CD8-positive, alpha-beta memory T cell (primary cell): ENCODE measurements around the gene OR5I1. TPM values are rescaled to one million over a fixed set of nuclear protein-coding genes. Genes with fewer than 3 reads are reported as not detected.
A peak's percentile ranks its signal among the peaks of the same experiment; 100 is the strongest.

Source experiments
- CTCF ChIA-PET: fragments of 350-600 bp; sonication (Branson Sonifier 250); formaldehyde crosslinking; loops from one replicate; lab custom pipeline; 2021; ENCODE audit warnings: antibody characterized with exemption; lab: Charles Lee
- POLR2A ChIA-PET: fragments of 350-600 bp; sonication (Branson Sonifier 250); formaldehyde crosslinking; loops from one replicate; lab custom pipeline; 2021; ENCODE audit warnings: antibody characterized with exemption; lab: Charles Lee
- DNase-seq, 5 donors: peaks; one replicate each; pipeline versions ENCODE4 v3.0.0 to v3.0.0-alpha.2; 2020 to 2022; ENCODE audit warnings: mixed read lengths in 1 of 5
- H3K27ac ChIP-seq: one replicate; pipeline ENCODE4 v1.7.0; 2013; ENCODE audit warnings: low read depth, mild to moderate bottlenecking, low read length, moderate library complexity
- H3K27me3 ChIP-seq: 2 replicates; pipeline ENCODE4 v1.7.0; 2013; ENCODE audit warnings: low read length, mild to moderate bottlenecking; ENCODE audit not compliant: insufficient read depth, poor library complexity, severe bottlenecking
- H3K36me3 ChIP-seq: 2 replicates; pipeline ENCODE4 v1.7.0; 2013; ENCODE audit warnings: mild to moderate bottlenecking, low read length, moderate library complexity; ENCODE audit not compliant: insufficient read depth
- H3K4me1 ChIP-seq: 2 replicates; pipeline ENCODE4 v1.7.0; 2013; ENCODE audit warnings: mild to moderate bottlenecking, low read length, moderate library complexity; ENCODE audit not compliant: insufficient read depth
- H3K4me3 ChIP-seq: 2 replicates; pipeline ENCODE4 v1.7.0; 2013; ENCODE audit warnings: mild to moderate bottlenecking, low read length
- H3K9me3 ChIP-seq: 2 replicates; pipeline ENCODE4 v1.7.0; 2013; ENCODE audit warnings: mild to moderate bottlenecking, low read length
- H3K27ac Mint-ChIP-seq, 8 donors: one replicate each; pipeline ENCODE4 v1.8.0; 2020 to 2021; ENCODE audit warnings: mixed read lengths in 8 of 8, mild to moderate bottlenecking in 6 of 8, inconsistent platforms in 3 of 8, moderate library complexity in 3 of 8
- H3K27me3 Mint-ChIP-seq, 2 donors: one replicate each; pipeline ENCODE4 v1.8.0; 2020 to 2021; ENCODE audit warnings: mixed read lengths in 2 of 2, mild to moderate bottlenecking in 1 of 2, moderate library complexity in 1 of 2
- H3K36me3 Mint-ChIP-seq, 3 donors: one replicate each; pipeline ENCODE4 v1.8.0; 2020 to 2021; ENCODE audit warnings: mixed read lengths in 3 of 3, inconsistent platforms in 1 of 3, mild to moderate bottlenecking in 1 of 3
- H3K4me1 Mint-ChIP-seq, 3 donors: one replicate each; pipeline ENCODE4 v1.8.0; 2020 to 2021; ENCODE audit warnings: mixed read lengths in 3 of 3, inconsistent platforms in 1 of 3, mild to moderate bottlenecking in 1 of 3
- H3K4me3 Mint-ChIP-seq, 7 donors: one replicate each; pipeline ENCODE4 v1.8.0; 2020 to 2021; ENCODE audit warnings: mixed read lengths in 7 of 7, mild to moderate bottlenecking in 6 of 7, moderate library complexity in 4 of 7, inconsistent platforms in 2 of 7
- H3K9me3 Mint-ChIP-seq, 5 donors: one replicate each; pipeline ENCODE4 v1.8.0; 2020 to 2022; ENCODE audit warnings: mixed read lengths in 5 of 5, mild to moderate bottlenecking in 3 of 5, moderate library complexity in 2 of 5, inconsistent platforms in 1 of 5
- polyA plus RNA-seq: library from polyadenylated mRNA; unstranded; fragments of 300-500 nt; fragmentation: Illumina TruSeq; gene quantifications from one replicate; pipeline ENCODE4 v1.2.3, GENCODE V29; 2021
- total RNA-seq, 2 experiments: library from RNA; stranded (reverse); gene quantifications; one replicate each; pipeline ENCODE4 v1.2.3, GENCODE V29; 2021

Gene OR5I1
- total RNA-seq (not detected), polyA plus RNA-seq (not detected)

DNA sequence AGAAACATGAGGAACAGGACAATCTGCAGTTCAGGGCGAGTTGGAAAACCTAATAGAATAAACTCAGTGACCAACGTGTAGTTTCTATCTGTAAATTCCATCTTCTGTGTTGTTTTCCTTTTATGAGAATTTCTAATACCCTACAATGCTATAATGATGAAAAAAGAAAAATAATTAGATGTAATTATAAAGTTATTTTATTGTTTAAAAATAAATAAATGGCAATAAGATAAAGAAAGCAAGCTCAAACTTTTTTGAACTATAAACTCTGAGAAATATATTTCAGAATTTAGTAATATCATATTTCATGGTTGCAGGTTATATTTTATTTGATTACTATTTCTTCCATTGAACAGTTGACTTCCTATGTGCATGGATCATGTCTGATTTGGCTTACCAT is at the start of gene OR5I1:
TSS of gene OR5I1 (minus strand) at position 101 of the 400 bp plus-strand sequence. CDS start at position 101, 0 bp downstream.
- no peaks in the 10 kb centered on the region for H3K9me3 ChIP-seq
- H3K4me1 Mint-ChIP-seq: no peaks in the 10 kb centered on the region
- no peaks in the 10 kb centered on the region for H3K36me3 ChIP-seq
- CTCF ChIA-PET: no interaction called here
- no peak for DNase-seq
- H3K4me3 Mint-ChIP-seq: no peak within 1 kb of the TSS
- no peak within 1 kb of the TSS for H3K27ac Mint-ChIP-seq
- no peak within 1 kb of the TSS for H3K4me3 ChIP-seq
- no peaks in the 10 kb centered on the region for H3K36me3 Mint-ChIP-seq
- H3K4me1 ChIP-seq: no peaks in the 10 kb centered on the region
- H3K27me3 Mint-ChIP-seq: no peaks in the 10 kb centered on the region
- H3K27me3 ChIP-seq: no peaks in the 10 kb centered on the region
- peaks cover 4 to 45% (median 9%) of the 10 kb centered on the region in 5 donors for H3K9me3 Mint-ChIP-seq
- POLR2A ChIA-PET: no interaction called here
- no peak within 1 kb of the TSS for H3K27ac ChIP-seq

DNA sequence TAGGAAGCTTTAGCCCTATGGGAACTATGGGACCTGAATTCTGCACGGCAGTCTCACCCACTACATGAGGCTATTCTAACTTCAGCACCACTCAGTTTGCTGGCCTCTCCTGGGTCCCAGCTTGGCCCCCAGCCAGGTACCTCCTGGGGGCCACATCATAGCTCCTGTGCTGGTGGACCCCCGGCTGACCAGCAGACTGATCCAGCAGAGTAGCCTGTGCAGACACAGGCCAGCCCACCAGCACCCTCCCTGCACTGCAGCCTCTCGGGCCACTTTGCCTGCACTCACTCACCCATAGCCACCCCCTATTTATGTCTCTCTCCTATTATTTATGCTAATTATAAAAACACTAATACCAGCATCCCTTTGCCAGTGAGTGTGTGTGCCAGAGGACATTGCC is 34.7 kb upstream of the OR5I1 start:
- H3K36me3 Mint-ChIP-seq: no peaks in the 10 kb centered on the region
- POLR2A ChIA-PET: no interaction called here

DNA sequence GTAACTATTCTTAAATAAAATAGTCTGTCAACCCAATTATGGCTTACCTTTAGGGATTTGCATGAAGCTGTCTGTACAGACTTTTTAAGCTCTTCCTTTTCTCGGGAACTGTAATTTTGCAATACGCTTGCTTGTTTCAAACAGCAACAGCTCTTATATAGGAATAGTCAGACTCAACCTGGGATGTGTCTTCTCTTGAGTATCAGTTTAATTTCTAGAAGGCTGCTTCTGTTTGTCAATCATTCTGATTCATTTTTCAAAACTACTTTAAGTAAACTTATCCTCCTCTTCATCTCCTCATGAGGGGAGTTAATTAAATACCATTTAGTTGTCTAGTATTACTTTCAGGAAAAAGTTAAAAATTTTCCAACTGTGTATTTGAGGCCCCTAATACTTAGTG is 33.6 kb upstream of the OR5I1 start, which contains the start of gene OR10AG1:
TSS of gene OR10AG1 (minus strand) at position 101 of the 400 bp plus-strand sequence. CDS start at position 63, 38 bp downstream.
- ChIA-PET POLR2A (no interaction called here), CTCF (no interaction called here)
- Mint-ChIP-seq H3K27me3 (no peaks in the 10 kb centered on the region), H3K4me1 (no peaks in the 10 kb centered on the region), H3K4me3 (no peak within 1 kb of the TSS), H3K27ac (no peak within 1 kb of the TSS), H3K9me3 (peaks cover 14 to 27% (median 21%) of the 10 kb centered on the region in 5 donors), H3K36me3 (no peaks in the 10 kb centered on the region)
- Histone ChIP-seq H3K9me3 (no peaks in the 10 kb centered on the region), H3K36me3 (no peaks in the 10 kb centered on the region), H3K27ac (no peak within 1 kb of the TSS), H3K4me1 (no peaks in the 10 kb centered on the region), H3K27me3 (no peaks in the 10 kb centered on the region), H3K4me3 (no peak within 1 kb of the TSS)
- DNase-seq: no peak

More for the DNA sequence above, 34.7 kb upstream of the OR5I1 start:
- Histone ChIP-seq H3K9me3 (no peaks in the 10 kb centered on the region), H3K27ac (no peak overlapping the region), H3K4me1 (no peaks in the 10 kb centered on the region), H3K4me3 (no peak overlapping the region), H3K27me3 (no peaks in the 10 kb centered on the region), H3K36me3 (no peaks in the 10 kb centered on the region)
- H3K4me3 Mint-ChIP-seq: no peak overlapping the region
- CTCF ChIA-PET: no interaction called here
- H3K9me3 Mint-ChIP-seq: peaks cover 11 to 27% (median 21%) of the 10 kb centered on the region in 5 donors
- no peak for DNase-seq
- H3K4me1 Mint-ChIP-seq: no peaks in the 10 kb centered on the region
- H3K27me3 Mint-ChIP-seq: no peaks in the 10 kb centered on the region
- H3K27ac Mint-ChIP-seq: no peak overlapping the region

GRCh38 chr11:55967914-55968313 is 31.7 kb upstream of the OR5I1 start:
- Mint-ChIP-seq H3K9me3 (peaks cover 10 to 41% (median 20%) of the 10 kb centered on the region in 5 donors), H3K27ac (no peak overlapping the region), H3K36me3 (no peaks in the 10 kb centered on the region), H3K4me3 (no peak overlapping the region), H3K27me3 (no peaks in the 10 kb centered on the region), H3K4me1 (no peaks in the 10 kb centered on the region)
- Histone ChIP-seq H3K4me1 (no peaks in the 10 kb centered on the region), H3K27me3 (no peaks in the 10 kb centered on the region), H3K27ac (no peak overlapping the region), H3K36me3 (no peaks in the 10 kb centered on the region), H3K9me3 (no peaks in the 10 kb centered on the region), H3K4me3 (no peak overlapping the region)
- no peak for DNase-seq
- POLR2A ChIA-PET: no interaction called here
- CTCF ChIA-PET: no interaction called here

GRCh38 chr11:55966391-55966790 is 30.2 kb upstream of the OR5I1 start:
- no peak overlapping the region for H3K27ac Mint-ChIP-seq
- H3K27ac ChIP-seq: no peak overlapping the region
- no peak overlapping the region for H3K4me3 ChIP-seq
- no peaks in the 10 kb centered on the region for H3K27me3 ChIP-seq
- H3K4me1 ChIP-seq: no peaks in the 10 kb centered on the region
- no peaks in the 10 kb centered on the region for H3K36me3 Mint-ChIP-seq
- H3K4me3 Mint-ChIP-seq: no peak overlapping the region
- POLR2A ChIA-PET: no interaction called here
- H3K4me1 Mint-ChIP-seq: no peaks in the 10 kb centered on the region
- no peaks in the 10 kb centered on the region for H3K36me3 ChIP-seq
- H3K9me3 ChIP-seq: no peaks in the 10 kb centered on the region
- DNase-seq: no peak
- CTCF ChIA-PET: no interaction called here
- H3K27me3 Mint-ChIP-seq: no peaks in the 10 kb centered on the region
- H3K9me3 Mint-ChIP-seq: peaks cover 7 to 48% (median 20%) of the 10 kb centered on the region in 5 donors

- Mint-ChIP-seq H3K27me3 (no peaks in the 10 kb centered on the region), H3K36me3 (no peaks in the 10 kb centered on the region), H3K27ac (no peak overlapping the region), H3K9me3 (peaks cover 3 to 29% (median 8%) of the 10 kb centered on the region in 5 donors), H3K4me3 (no peak overlapping the region), H3K4me1 (no peaks in the 10 kb centered on the region)
- ChIA-PET POLR2A (no interaction called here), CTCF (no interaction called here)
- H3K36me3 ChIP-seq: no peaks in the 10 kb centered on the region
- no peak overlapping the region for H3K27ac ChIP-seq
- no peak for DNase-seq
- H3K27me3 ChIP-seq: no peaks in the 10 kb centered on the region
- H3K4me3 ChIP-seq: no peak overlapping the region
- no peaks in the 10 kb centered on the region for H3K4me1 ChIP-seq
- no peaks in the 10 kb centered on the region for H3K9me3 ChIP-seq
Measured at GRCh38 chr11:55956521-55956920, 20.3 kb upstream of the OR5I1 start.

DNA sequence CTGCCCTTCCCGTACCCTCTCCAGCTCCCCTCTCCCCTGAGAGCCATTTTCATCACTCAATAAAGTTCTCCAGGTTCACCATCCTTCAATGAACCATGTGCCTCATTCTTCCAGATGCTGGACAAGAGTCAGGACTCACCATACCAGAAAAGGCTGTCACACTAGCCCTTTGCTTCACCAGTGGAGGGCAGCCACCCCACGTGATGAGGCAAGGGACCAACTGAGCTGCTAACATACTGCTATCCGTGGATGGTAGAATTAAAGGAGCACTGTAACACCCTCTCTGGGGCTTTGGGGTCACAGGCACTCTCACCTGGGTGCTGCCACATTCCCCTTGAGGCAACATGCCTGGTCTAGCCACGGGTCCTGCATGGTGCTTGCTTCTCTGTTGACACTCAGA is 13.1 kb upstream of the OR5I1 start:
- ChIA-PET CTCF (no interaction called here), POLR2A (no interaction called here)
- H3K27ac ChIP-seq: no peak overlapping the region
- Mint-ChIP-seq H3K27ac (no peak overlapping the region), H3K27me3 (no peaks in the 10 kb centered on the region), H3K9me3 (peaks cover 4 to 27% (median 14%) of the 10 kb centered on the region in 5 donors), H3K4me1 (no peaks in the 10 kb centered on the region), H3K36me3 (no peaks in the 10 kb centered on the region), H3K4me3 (no peak overlapping the region)
- no peaks in the 10 kb centered on the region for H3K27me3 ChIP-seq
- no peaks in the 10 kb centered on the region for H3K4me1 ChIP-seq
- H3K36me3 ChIP-seq: no peaks in the 10 kb centered on the region
- no peak overlapping the region for H3K4me3 ChIP-seq
- DNase-seq: peak in 1 of 5 donors; percentile 36
- no peaks in the 10 kb centered on the region for H3K9me3 ChIP-seq

DNA sequence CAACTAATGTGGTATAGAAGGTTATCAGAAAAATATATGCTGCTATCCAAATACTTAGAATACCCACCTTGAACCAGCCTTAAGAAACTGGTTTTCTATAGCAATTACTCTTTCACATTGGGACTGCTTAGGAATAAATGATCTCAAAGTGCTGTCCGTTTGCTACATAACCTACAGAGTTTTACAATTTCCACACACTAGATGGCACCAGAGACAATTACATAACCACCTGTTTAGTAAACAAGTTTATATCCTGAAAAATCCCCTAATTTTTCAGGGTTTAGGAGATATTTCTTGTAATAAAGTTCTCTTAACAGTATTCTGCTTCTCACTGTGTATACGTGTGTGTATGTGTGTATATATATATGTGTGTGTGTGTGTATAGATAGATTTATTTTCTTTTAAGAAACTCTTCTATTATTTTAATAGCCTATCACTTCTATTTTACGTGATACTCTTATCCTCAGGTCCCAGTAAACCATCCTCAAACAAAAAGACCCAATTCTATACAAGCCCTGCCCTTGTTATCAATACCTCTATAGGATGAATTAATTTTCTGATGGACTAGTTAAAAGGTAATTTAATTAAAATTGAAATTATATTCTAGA is 6.7 kb upstream of the OR5I1 start:
- POLR2A ChIA-PET: no interaction called here
- Mint-ChIP-seq H3K27ac (no peak overlapping the region), H3K27me3 (no peaks in the 10 kb centered on the region), H3K9me3 (peaks cover 4 to 33% (median 6%) of the 10 kb centered on the region in 5 donors), H3K36me3 (no peaks in the 10 kb centered on the region), H3K4me3 (no peak overlapping the region), H3K4me1 (no peaks in the 10 kb centered on the region)
- Histone ChIP-seq H3K4me1 (no peaks in the 10 kb centered on the region), H3K36me3 (no peaks in the 10 kb centered on the region), H3K27ac (no peak overlapping the region), H3K9me3 (no peaks in the 10 kb centered on the region), H3K27me3 (no peaks in the 10 kb centered on the region), H3K4me3 (no peak overlapping the region)
- DNase-seq: no peak
- CTCF ChIA-PET: no interaction called here
